K562 (cell line): Measurements from ENCODE around the gene ARHGAP18. TPM values are rescaled to one million over a fixed set of nuclear protein-coding genes. Genes with fewer than 3 reads are reported as not detected.

ENCODE experiments used
- BMI1 ChIP-seq: fragments of 150-350 bp; IDR thresholded peaks from 2 replicates; pipeline ENCODE4 v1.6.1; 2014; ENCODE audit warnings: low read length
- CREM ChIP-seq: IDR thresholded peaks from 2 replicates; pipeline ENCODE4 v1.6.1; 2014; ENCODE audit warnings: antibody characterized with exemption, low read depth
- CXXC5 ChIP-seq: fragments of 250-450 bp; sonication (Bioruptor Pico); IDR thresholded peaks from 2 replicates; pipeline ENCODE4 v1.8.0; 2022; ENCODE audit warnings: inconsistent platforms, mild to moderate bottlenecking, moderate library complexity
- EP300 ChIP-seq: IDR thresholded peaks from 2 replicates; pipeline ENCODE4 v1.6.1; 2012; ENCODE audit warnings: low read length, improper control_type of control experiment
- ETS2 ChIP-seq: IDR thresholded peaks from 2 replicates; pipeline ENCODE4 v1.6.1; 2016; ENCODE audit warnings: borderline replicate concordance, missing genetic modification characterization, mild to moderate bottlenecking, moderate library complexity, missing compliant biosample characterization; ENCODE audit not compliant: poor library complexity, severe bottlenecking
- EZH2 ChIP-seq: IDR thresholded peaks from 2 replicates; pipeline ENCODE4 v1.6.1; 2012; ENCODE audit warnings: low read depth, mild to moderate bottlenecking, inconsistent platforms, low read length, borderline replicate concordance
- HCFC1 ChIP-seq: IDR thresholded peaks from 2 replicates; pipeline ENCODE4 v1.6.1; 2012; ENCODE audit warnings: low read depth, low read length, improper control_type of control experiment
- KAT2B ChIP-seq: IDR thresholded peaks from one replicate; pipeline ENCODE4 v1.6.1; 2012; ENCODE audit warnings: low read depth, mild to moderate bottlenecking, control low read depth, inconsistent platforms, low read length, moderate library complexity
- MAZ ChIP-seq, 2 experiments: fragments of 450-650 bp in 1 of 2; sonication (generic) in 1 of 2; formaldehyde crosslinking; IDR thresholded peaks in 1 of 2; conservative IDR thresholded peaks in 1 of 2; 2 replicates each; pipeline versions ENCODE4 v1.4.0 to v1.5.0; 2020; ENCODE audit warnings: mild to moderate bottlenecking in 1 of 2, missing genetic modification reagents in 1 of 2
- MYC ChIP-seq, 2 experiments: fragments of 250-450 bp in 1 of 2; sonication (Bioruptor Pico) in 1 of 2; IDR thresholded peaks; 2 replicates each; pipeline versions ENCODE4 v1.5.1 to v1.6.1; 2012 to 2021; ENCODE audit warnings: low read depth in 2 of 2, borderline replicate concordance in 1 of 2, improper control_type of control experiment in 1 of 2, low read length in 1 of 2, mild to moderate bottlenecking in 1 of 2, moderate library complexity in 1 of 2
- NCOA2 ChIP-seq, 2 experiments: fragments of 450-650 bp; IDR thresholded peaks; 2 replicates each; pipeline ENCODE4 v1.6.1; 2018; ENCODE audit warnings: mild to moderate bottlenecking in 2 of 2, moderate library complexity in 1 of 2; ENCODE audit not compliant: partially characterized antibody in 2 of 2
- NEUROD1 ChIP-seq: fragments of 150-350 bp; IDR thresholded peaks from 2 replicates; pipeline ENCODE4 v1.6.1; 2014; ENCODE audit warnings: borderline replicate concordance, low read length, low read depth; ENCODE audit not compliant: partially characterized antibody
- NFYB ChIP-seq: IDR thresholded peaks from 2 replicates; pipeline ENCODE4 v1.6.1; 2011; ENCODE audit warnings: mild to moderate bottlenecking, moderate library complexity; ENCODE audit not compliant: insufficient read length; ENCODE audit errors: extremely low read depth
- RFX1 ChIP-seq: fragments of 450-650 bp; IDR thresholded peaks from 2 replicates; pipeline ENCODE4 v1.6.1; 2016; ENCODE audit warnings: mild to moderate bottlenecking, moderate library complexity
- SMAD4 ChIP-seq: fragments of 250-450 bp; sonication (Bioruptor Pico); conservative IDR thresholded peaks from 2 replicates; pipeline ENCODE4 v1.8.0; 2021; ENCODE audit warnings: inconsistent platforms, mild to moderate bottlenecking, moderate library complexity
- SREBF1 ChIP-seq: fragments of 150-350 bp; IDR thresholded peaks from 2 replicates; pipeline ENCODE4 v1.6.1; 2014; ENCODE audit warnings: antibody characterized with exemption, low read depth, low read length, borderline replicate concordance
- TAF1 ChIP-seq: IDR thresholded peaks from 2 replicates; pipeline ENCODE4 v1.6.1; 2011; ENCODE audit warnings: mild to moderate bottlenecking, low read length, moderate library complexity; ENCODE audit not compliant: insufficient read depth, control insufficient read depth, severe bottlenecking; ENCODE audit errors: extremely low read depth
- TBP ChIP-seq: optimal IDR thresholded peaks from 2 replicates; pipeline ENCODE3; 2011; ENCODE audit warnings: low read depth, low read length, improper control_type of control experiment
- ZNF121 ChIP-seq: sonication (generic); formaldehyde crosslinking; conservative IDR thresholded peaks from 2 replicates; pipeline ENCODE4 v1.8.0; 2022; ENCODE audit warnings: missing genetic modification reagents
- ZNF212 ChIP-seq: fragments of 450-650 bp; formaldehyde crosslinking; IDR thresholded peaks from 2 replicates; pipeline ENCODE4 v1.4.0; 2020; ENCODE audit warnings: mild to moderate bottlenecking
- polyA plus RNA-seq, 8 experiments: library from polyadenylated mRNA; depleted of rRNA in 4 of 8; stranded (reverse) in 5 of 8; unstranded in 3 of 8; fragments of >200 nt; fragmentation: Nextera tagmentation in 2 of 8; fragmentation: Illumina TruSeq in 1 of 8; extraction: Ambion mirVana in 2 of 8; extraction: Trizol in 1 of 8; gene quantifications; 2 replicates each; pipeline versions ENCODE4 v1.2.1 to v1.2.3, GENCODE V29; 2011 to 2014; ENCODE audit warnings: inconsistent platforms in 1 of 8, missing spikeins in 1 of 8
- total RNA-seq, 7 experiments: library from RNA; depleted of rRNA in 6 of 7; stranded (reverse); fragments of >200 nt in 6 of 7; fragmentation: Illumina TruSeq in 2 of 7; extraction: Trizol in 2 of 7; gene quantifications; 2 replicates each; pipeline versions ENCODE4 v1.2.1 to v1.2.3, GENCODE V29; 2011 to 2021; ENCODE audit warnings: low replicate concordance in 1 of 7
- TF ChIP-seq, protein P1 (sequence below): fragments of 250-450 bp; sonication (Bioruptor Pico); IDR thresholded peaks from 2 replicates; pipeline ENCODE4 v1.8.0; 2021; ENCODE audit warnings: borderline replicate concordance, mild to moderate bottlenecking, moderate library complexity; ENCODE audit not compliant: poor library complexity, severe bottlenecking
- TF ChIP-seq, protein P2 (sequence below): sonication (generic); IDR thresholded peaks from 2 replicates; pipeline ENCODE4 v1.6.1; 2016
- TF ChIP-seq, protein P3 (sequence below): IDR thresholded peaks from 2 replicates; pipeline ENCODE4 v1.6.1; 2011; ENCODE audit not compliant: insufficient read length; ENCODE audit errors: extremely low read depth
- TF ChIP-seq, protein P4 (sequence below): sonication (generic); formaldehyde crosslinking; IDR thresholded peaks from 2 replicates; pipeline ENCODE4 v1.8.0; 2022; ENCODE audit warnings: mild to moderate bottlenecking, missing genetic modification reagents

The ARHGAP18 gene
- total and polyA plus RNA-seq, 9 of the 15 experiments (the other 6 are each of a cell fraction or from before 2014, with no cell fraction given): 13.3 to 29.7 (median 21.1) TPM

DNA sequence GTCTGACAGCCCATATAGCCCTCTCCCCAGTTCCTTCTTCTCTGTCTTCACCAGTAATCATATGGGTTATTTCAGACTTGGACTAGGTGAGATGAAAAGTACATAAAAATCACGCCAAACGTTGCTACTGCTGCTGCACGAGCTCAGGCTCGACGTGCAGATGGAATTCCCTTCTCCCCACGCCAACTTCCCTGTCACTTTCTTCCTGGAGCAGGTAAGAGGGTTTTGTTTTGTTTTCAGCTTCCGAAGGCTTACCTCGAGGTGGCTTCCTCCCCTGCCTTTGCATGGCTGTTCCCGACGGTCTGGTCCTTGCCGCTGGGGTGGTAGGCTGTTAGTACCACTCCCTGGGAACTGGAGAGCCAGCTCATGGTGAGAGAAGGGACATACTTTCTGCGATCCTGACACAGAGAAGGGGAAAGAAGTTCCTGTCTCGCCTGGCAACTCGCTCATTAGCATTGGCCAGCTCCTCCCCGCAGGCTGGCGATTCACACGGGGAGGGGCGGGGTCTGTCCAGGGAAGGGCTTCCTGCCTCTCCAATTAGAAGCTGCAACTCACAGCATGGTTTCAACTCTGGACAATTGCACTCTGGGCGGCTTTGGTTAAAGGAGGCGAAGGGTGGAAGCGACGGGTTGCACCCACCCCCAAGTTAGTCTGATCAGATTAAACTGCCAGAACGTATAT is at the start of gene ARHGAP18 (continued):
- TF ChIP-seq MYC (IDR thresholded peaks at IDR 0.05; ENCODE audit: low read depth, low read length) (peak; percentile 52; the same call in 1 of the 2 replicates), MYC (CRISPR knock-in tag; IDR thresholded peaks at IDR 0.05; ENCODE audit: borderline replicate concordance, low read depth) (no peak), ZNF121 (CRISPR knock-in tag) (no peak), NCOA2 (IDR thresholded peaks at IDR 0.05; ENCODE audit: partially characterized antibody in 2 of 2) (no peak), RFX1 (peak; percentile 49; the same call in 1 of the 2 replicates), NEUROD1 (peak; percentile 51), CREM (peak; percentile 14; the same call in 1 of the 2 replicates), NFYB (peak; percentile 40), ETS2 (no peak), KAT2B (no peak), CXXC5 (CRISPR knock-in tag) (peak; percentile 69), BMI1 (no peak), ZNF212 (CRISPR knock-in tag) (no peak), EP300 (peak; percentile 48), TAF1 (peak; percentile 79), MAZ (CRISPR knock-in tag; conservative IDR thresholded peaks at IDR 0.05 in 1 of 2, IDR thresholded peaks at IDR 0.05 in 1 of 2) (peak in 1 of 2 experiments; percentile 31; a peak in 1 of 4 replicates), TBP (peak; percentile 88), SREBF1 (no peak), EZH2 (no peak), SMAD4 (CRISPR knock-in tag) (0 out of 2 replicates have a peak, but pooled peaks have one; percentile 63), HCFC1 (peak; percentile 15; the same call in 1 of the 2 replicates)
- TF ChIP-seq, protein P1, sequence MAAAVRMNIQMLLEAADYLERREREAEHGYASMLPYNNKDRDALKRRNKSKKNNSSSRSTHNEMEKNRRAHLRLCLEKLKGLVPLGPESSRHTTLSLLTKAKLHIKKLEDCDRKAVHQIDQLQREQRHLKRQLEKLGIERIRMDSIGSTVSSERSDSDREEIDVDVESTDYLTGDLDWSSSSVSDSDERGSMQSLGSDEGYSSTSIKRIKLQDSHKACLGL (CRISPR knock-in tag): no peak
- TF ChIP-seq, protein P2, sequence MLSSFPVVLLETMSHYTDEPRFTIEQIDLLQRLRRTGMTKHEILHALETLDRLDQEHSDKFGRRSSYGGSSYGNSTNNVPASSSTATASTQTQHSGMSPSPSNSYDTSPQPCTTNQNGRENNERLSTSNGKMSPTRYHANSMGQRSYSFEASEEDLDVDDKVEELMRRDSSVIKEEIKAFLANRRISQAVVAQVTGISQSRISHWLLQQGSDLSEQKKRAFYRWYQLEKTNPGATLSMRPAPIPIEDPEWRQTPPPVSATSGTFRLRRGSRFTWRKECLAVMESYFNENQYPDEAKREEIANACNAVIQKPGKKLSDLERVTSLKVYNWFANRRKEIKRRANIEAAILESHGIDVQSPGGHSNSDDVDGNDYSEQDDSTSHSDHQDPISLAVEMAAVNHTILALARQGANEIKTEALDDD: peak; percentile 98
- TF ChIP-seq, protein P3, sequence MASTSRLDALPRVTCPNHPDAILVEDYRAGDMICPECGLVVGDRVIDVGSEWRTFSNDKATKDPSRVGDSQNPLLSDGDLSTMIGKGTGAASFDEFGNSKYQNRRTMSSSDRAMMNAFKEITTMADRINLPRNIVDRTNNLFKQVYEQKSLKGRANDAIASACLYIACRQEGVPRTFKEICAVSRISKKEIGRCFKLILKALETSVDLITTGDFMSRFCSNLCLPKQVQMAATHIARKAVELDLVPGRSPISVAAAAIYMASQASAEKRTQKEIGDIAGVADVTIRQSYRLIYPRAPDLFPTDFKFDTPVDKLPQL: peak; percentile 55
- TF ChIP-seq, protein P4, sequence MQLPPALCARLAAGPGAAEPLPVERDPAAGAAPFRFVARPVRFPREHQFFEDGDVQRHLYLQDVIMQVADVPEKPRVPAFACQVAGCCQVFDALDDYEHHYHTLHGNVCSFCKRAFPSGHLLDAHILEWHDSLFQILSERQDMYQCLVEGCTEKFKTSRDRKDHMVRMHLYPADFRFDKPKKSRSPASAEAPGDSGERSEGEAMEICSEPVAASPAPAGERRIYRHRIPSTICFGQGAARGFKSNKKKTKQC (CRISPR knock-in tag): 0 out of 2 replicates have a peak, but pooled peaks have one; percentile 14
